ENCODE data around the gene SLC24A3.

Gene SLC24A3

GRCh38 chr20:19212469-19212815 is at the start of gene SLC24A3:
Gene SLC24A3 (plus strand): TSS chr20:19212642.
- DNase-seq: no peak

GRCh38 chr20:19170148-19170547 is 42.3 kb upstream of the SLC24A3 start:
- no peak for DNase-seq

DNA sequence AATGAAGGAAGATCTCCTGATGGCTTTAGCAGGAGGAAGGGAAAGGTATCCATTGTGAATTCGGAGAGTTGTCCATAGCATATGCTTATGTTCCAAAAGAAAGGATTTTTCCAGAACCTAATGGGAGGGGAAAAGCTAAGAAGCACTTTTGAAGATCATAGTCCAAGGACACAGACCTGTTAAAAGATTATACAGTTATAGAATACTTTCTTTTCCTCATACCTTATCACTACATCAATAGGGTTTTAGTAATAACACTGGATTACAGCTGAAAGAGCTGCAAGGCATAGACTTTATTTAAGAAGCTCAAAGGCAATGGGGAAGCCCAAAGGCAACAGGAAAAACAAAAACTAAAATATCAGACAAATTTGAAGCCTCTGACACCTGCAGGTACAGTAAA is 39.8 kb upstream of the SLC24A3 start:
- DNase-seq: no peak

DNA sequence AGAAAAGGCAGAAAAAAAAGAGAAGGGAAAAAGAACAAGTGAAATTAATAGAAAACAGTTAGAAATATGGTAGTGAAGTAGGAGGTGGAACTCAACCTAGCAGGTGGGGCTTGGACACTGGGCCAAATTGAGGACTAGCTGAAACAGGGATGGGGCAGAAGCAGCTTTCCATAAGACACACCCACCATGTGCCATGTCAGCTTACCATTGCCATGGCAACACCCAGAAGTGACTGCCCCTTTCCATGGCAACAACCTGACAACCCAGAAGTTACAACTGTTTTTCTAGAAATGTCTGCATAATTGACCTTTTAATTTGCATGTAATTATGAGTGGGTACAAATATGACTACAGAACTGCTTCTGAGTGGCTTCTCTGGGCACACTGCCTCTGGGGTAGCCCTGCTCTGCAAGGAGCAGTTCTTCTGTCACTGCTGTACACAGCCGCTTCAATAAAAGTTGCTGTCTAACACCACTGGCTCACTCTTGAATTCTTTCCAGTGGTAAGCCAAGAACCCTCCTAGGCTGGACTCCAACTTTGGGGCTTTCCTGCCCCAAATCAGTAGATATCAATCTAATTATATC is 35.9 kb upstream of the SLC24A3 start:
- DNase-seq: no peak

DNA sequence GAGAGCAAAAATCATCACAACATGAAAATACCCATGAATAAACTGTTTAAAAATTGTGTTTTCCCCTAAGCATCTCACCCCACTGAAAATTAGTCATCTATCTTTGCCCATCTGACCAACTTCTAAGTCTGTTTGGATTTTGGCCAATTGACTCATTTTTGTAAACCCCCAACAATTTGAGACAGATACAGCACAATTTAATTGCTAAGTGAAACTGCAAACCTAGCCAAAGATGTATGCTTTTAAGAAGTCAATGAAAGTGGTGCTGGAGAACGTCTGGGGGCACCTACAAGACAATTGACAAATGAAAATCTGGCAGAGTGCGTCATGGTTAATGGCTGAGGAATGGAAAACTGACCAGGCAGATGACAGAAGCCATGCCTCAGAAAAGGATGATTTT is 30.9 kb upstream of the SLC24A3 start:
- DNase-seq: no peak

DNA sequence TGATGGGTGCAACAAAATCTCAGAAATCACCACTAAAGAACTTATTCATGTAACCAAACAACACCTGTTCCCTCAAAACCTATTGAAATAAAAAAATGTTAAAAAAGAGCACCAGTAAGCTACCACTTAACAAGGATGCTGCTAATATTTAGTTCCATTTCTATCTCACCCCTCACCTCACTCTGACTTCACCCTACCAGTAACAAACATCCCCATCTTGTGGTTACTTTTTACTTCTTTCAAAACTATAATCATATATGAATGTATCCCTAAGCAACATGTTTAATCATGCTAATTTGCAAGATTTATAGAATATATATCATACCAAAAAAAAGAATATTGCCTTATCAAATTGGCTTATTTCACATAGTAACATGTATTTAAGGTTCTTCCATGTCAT is 27.4 kb upstream of the SLC24A3 start:
- DNase-seq: no peak

GRCh38 chr20:19193349-19193748 is 19.1 kb upstream of the SLC24A3 start:
- no peak for DNase-seq

GRCh38 chr20:19205981-19206396 is 6.5 kb upstream of the SLC24A3 start:
- peak in 5 of 6 experiments; percentile 17 to 42 (median 18) for DNase-seq

GRCh38 chr20:19207541-19207940 is 4.9 kb upstream of the SLC24A3 start:
- DNase-seq: no peak

DNA sequence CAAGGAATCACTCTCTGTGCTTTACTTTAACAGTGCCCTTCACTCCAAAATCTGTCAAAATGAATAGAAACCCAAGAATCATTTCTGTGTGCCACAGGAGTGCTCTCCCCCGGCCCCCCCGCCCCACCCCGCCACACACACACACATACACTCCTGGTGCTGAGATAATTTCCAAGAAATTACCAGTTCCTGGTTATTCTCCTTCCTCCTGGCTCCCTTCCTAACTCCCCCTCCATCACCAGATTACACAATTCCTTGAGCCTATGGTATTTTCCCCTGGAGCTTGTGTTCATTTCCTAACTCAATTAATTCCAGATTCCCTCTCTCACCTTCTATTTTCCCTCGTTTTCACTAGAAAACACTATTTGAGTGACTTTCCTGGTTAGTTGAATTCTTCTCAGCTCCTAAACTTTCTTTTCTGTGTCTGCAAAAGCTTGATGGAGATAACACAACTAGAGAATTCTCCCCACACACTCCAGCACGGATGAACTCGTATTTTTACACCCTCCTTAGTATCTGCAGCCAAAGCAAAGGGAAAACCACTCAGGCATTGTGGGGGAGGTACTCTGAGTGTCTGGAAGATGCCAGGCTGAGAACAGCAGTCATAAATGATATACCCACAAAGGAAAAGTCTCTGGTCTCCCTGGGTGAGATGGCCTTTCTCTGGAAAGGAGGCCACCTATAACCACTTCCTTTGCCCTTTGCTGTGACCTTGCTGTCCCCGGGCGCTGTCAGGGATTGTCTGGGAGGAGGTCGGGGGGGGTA is 1.9 kb upstream of the SLC24A3 start:
- no peak for DNase-seq

DNA sequence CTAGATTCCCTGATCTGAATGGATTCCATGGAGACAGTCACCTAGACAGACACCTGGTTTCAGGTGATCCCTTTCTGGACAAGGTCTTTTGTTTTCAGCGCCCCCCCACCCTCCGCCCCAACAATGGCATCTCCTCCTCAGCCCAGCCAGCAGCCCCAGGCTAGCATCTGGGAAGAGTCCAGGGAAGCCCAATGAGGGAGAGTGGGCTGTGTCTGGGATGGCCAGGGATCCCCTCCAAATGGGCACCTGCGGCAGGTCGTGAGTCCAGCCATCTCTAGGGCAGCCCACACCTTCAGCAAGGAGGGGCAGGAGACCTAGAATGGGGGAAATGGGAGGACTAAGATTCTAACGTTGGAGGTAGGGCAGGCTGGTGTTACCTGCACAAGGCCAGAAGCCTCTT is 1.2 kb upstream of the SLC24A3 start:
- DNase-seq: no peak

- DNase-seq: no peak
These were observed 577 bp upstream of the SLC24A3 start for GRCh38 chr20:19211661-19212468.

DNA sequence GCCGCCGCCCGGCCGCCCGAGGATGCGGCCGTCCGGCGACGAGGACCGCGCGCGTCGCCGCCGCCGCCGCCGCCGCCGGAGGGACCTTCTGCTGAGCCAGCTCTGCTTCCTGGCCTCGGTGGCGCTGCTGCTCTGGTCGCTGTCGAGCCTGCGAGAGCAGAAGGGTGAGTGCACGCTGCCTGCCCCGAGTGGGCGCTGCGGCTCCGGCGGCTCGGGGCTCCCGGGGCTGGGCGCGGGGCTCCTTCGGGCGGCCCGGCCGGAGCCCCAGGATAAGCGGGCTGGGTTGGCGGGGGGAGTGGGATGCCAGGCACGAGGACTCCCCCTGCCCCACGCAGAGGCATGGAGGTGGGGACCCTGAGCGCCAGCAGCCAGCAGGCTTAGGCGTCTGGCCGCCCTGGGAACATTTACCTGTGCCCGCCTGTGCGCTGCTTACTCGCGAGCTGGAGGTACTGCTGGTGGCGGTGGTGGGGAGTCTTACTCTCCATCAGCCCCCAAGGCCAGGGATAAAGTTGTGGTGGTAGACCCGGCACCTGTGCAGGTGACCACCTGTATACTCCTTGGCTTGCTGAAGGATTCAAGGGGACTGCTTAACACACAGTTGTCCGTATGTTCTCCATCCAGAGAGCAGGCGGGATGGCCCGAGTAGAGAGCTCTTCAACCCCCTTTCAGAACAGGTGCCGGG is 520 bp downstream of the SLC24A3 start:
- DNase-seq: no peak

DNA sequence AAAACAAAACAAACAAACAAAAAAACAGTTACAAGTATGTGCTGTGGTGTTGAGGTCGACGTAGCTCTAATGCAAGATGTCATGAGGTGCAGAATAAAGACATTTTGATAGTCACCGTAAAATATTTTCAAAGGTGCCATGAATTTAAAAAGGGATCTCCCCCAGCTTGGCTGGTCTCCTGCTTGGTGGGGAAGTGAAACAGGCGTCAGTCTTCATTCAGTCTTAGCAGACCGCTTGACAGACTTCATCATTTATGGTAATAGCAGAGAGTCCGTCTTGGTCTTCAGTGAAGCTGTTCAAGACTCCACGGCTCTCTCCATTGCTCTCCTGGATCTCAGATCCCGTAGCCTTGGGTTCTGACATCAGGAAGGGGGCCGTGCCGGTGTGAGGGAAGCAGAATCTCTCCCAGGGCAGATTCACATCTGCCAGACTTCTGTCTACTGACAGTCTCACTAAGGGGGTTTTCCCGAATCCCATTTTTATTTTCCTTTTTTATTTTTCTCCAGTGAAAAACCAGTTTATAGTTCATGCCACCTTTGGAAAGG is 1.6 kb downstream of the SLC24A3 start:
- DNase-seq: no peak

DNA sequence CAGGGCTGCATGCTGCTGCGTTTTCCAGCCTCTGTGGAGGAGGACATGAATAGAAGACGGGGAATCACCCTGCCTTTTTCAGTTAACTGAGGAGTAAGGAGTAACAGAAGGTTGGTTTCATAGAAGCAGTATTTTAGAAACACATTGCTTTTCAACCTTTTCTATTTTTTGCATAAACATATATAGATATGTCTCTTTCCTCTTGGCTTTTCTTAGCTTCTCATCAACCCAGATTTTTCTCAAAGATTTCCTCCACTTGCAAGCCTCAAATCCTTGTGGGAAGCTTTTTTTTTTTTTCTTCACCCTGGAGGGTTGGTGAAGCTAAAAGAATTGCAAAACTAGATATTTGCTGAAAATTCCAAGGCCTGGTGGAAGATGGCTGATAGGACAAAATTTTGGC is 6.0 kb downstream of the SLC24A3 start:
- DNase-seq: no peak

DNA sequence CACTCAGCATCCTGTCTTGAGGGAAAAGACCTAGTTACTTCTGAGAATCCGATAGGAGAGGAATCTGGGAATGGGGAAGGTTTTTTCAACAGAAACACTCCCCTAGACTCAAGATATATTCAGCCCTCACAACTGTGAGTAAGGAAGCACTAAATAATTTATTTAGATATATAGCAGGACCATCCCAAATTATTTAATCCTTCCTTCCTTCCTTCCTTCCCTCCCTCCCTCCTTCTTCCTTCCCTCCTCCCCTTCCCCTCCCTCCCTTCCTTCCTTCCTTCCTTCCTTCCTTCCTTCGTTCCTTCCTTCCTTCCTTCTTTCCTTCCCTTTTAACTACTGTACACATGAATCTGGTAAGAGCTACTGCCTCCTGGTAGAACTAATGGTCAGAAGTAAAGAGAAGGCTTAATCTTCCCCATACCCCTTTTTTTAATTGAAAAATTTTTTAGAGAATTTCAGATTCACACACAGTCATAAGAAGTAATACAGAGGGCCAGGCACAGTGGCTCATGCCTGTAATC is 10.1 kb downstream of the SLC24A3 start:
- DNase-seq: no peak

DNA sequence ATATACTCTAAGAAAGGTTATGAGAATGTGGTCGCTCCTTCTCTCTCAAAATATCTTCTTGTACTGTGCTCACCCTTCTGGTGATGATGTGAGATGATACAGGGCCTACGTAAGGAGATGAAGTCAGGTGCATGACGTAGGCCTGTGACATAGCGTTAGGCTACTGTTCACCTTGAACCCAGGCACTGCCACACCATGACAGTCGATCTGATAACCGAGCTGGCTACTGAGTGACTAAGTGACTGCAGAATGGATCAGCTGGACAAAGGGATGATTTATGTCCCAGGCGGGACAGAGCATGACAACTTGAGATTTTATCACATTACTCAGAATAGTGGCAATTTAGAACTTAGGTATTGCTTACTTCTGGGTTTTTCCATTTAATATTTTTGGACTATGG is 11.2 kb downstream of the SLC24A3 start:
- DNase-seq: no peak

- no peak for DNase-seq
These were observed 19.1 kb downstream of the SLC24A3 start for GRCh38 chr20:19231359-19232035.

- no peak for DNase-seq
These were observed 20.8 kb downstream of the SLC24A3 start for GRCh38 chr20:19232997-19233794.

GRCh38 chr20:19236371-19237055 is 24.1 kb downstream of the SLC24A3 start:
- no peak for DNase-seq

- no peak for DNase-seq
These were observed 29.0 kb downstream of the SLC24A3 start for GRCh38 chr20:19241440-19241839.

Measured in stimulated activated naive CD4-positive, alpha-beta T cell (primary cell).